Immature natural killer cell (primary cell): Measurements from ENCODE around the gene MUC20. TPM values are rescaled to one million over a fixed set of nuclear protein-coding genes. Genes with fewer than 3 reads are reported as not detected.
A peak's percentile ranks its signal among the peaks of the same experiment; 100 is the strongest.
"Not testable (repeated sequence)": the region's sequence is repeated elsewhere in the genome, so short reads cannot be mapped to it uniquely, and the experiment has no call there.

Experiments
- DNase-seq, 3 donors: peaks; one replicate each; pipeline ENCODE4 v3.0.0; 2022; ENCODE audit warnings: mixed read lengths in 1 of 3
- H3K27ac Mint-ChIP-seq, 6 donors: one replicate each; pipeline ENCODE4 v1.8.0; 2020; ENCODE audit warnings: mixed read lengths in 6 of 6, mild to moderate bottlenecking in 5 of 6, inconsistent platforms in 4 of 6, moderate library complexity in 3 of 6
- H3K27me3 Mint-ChIP-seq, 3 donors: one replicate each; pipeline ENCODE4 v1.8.0; 2020 to 2021; ENCODE audit warnings: low read depth in 3 of 3, mild to moderate bottlenecking in 3 of 3, mixed read lengths in 3 of 3, moderate library complexity in 3 of 3, inconsistent platforms in 1 of 3
- H3K36me3 Mint-ChIP-seq, 3 donors: one replicate each; pipeline ENCODE4 v1.8.0; 2020; ENCODE audit warnings: mixed read lengths in 3 of 3, inconsistent platforms in 2 of 3, mild to moderate bottlenecking in 2 of 3
- H3K4me1 Mint-ChIP-seq, 2 donors: one replicate each; pipeline ENCODE4 v1.8.0; 2020; ENCODE audit warnings: inconsistent platforms in 2 of 2, mild to moderate bottlenecking in 2 of 2, mixed read lengths in 2 of 2, moderate library complexity in 1 of 2
- H3K4me3 Mint-ChIP-seq, 5 donors: one replicate each; pipeline ENCODE4 v1.8.0; 2020; ENCODE audit warnings: mild to moderate bottlenecking in 5 of 5, mixed read lengths in 5 of 5, inconsistent platforms in 3 of 5, moderate library complexity in 3 of 5
- H3K9me3 Mint-ChIP-seq, 6 donors: one replicate each; pipeline ENCODE4 v1.8.0; 2020; ENCODE audit warnings: mild to moderate bottlenecking in 6 of 6, mixed read lengths in 6 of 6, inconsistent platforms in 4 of 6, moderate library complexity in 3 of 6
- polyA plus RNA-seq, 3 donors: library from polyadenylated mRNA; unstranded; fragments of 300-500 nt; fragmentation: Illumina TruSeq; gene quantifications; one replicate each; pipeline ENCODE4 v1.2.3, GENCODE V29; 2021

MUC20 gene
- polyA plus RNA-seq, 3 donors from 2014 or later, result 1.2 TPM; not detected in 2

GRCh38 chr3:195738274-195739044 is 17.7 kb downstream of the MUC20 start:
- no peak overlapping the region for H3K27ac Mint-ChIP-seq
- H3K4me1 Mint-ChIP-seq, result no peaks in the 10 kb centered on the region
- H3K4me3 Mint-ChIP-seq, result no peak overlapping the region
- peaks cover 0 to 5% (median 2%) of the 10 kb centered on the region in 3 donors for H3K27me3 Mint-ChIP-seq
- DNase-seq, result no peak
- peaks cover 5 to 9% (median 8%) of the 10 kb centered on the region in 3 donors for H3K36me3 Mint-ChIP-seq
- no peaks in the 10 kb centered on the region for H3K9me3 Mint-ChIP-seq

DNA sequence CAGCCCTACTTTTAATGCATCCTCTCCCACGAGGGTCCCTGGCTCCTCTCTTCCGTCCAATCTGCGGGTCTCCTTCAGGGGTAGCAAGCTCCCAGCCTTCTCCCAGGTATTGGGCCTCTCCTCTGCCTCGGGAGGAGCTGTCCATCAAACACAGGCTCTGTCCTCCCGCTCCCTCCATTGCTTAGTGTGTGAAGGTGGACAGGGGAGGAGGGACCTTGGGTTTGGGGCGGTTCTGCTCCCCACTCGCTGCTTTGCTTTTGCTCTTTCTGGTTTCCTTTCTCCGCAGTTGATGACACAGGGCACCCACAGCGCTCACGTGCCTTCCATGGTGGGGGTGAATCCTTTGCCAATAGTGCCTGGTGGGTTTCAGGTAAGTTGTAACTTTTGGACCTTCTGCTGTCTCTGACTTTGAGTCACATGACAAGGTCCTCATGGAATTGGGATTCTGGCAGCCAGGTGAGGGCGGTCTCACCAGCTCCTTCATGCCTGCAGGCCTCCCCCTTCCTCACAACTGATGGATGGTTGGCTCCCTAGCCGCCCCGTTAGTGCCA is 18.9 kb downstream of the MUC20 start:
- Mint-ChIP-seq H3K27ac (no peak overlapping the region), H3K27me3 (peaks cover 2 to 10% (median 4%) of the 10 kb centered on the region in 3 donors), H3K4me3 (no peak overlapping the region), H3K9me3 (no peaks in the 10 kb centered on the region), H3K4me1 (no peaks in the 10 kb centered on the region), H3K36me3 (peaks cover 5 to 9% (median 8%) of the 10 kb centered on the region in 3 donors)
- DNase-seq, result no peak

DNA sequence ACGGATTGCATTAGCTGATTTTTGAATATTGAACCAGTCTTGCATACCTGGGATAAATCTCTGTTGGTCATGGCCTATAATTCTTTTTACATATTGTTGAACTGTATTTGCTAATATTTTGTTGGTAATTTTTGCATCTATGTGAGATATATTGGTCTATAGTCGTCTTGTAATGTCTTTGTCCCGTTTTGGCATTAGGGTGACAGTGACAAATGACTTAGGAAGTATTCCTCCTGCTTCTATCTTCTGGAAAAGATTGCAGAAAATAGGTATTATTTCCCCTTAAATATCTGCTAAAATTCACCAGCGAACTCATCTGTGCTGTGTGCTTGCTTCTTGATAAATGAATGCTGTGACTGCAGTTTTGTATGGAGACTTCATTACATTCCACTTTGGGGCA is 23.7 kb downstream of the MUC20 start:
- no peak overlapping the region for H3K4me3 Mint-ChIP-seq
- H3K36me3 Mint-ChIP-seq, result no peaks in the 10 kb centered on the region
- no peak overlapping the region for H3K27ac Mint-ChIP-seq
- DNase-seq, result no peak
- peaks cover 22 to 23% of the 10 kb centered on the region in 2 donors for H3K4me1 Mint-ChIP-seq
- H3K9me3 Mint-ChIP-seq, result no peaks in the 10 kb centered on the region
- H3K27me3 Mint-ChIP-seq, result peaks cover 4 to 14% (median 8%) of the 10 kb centered on the region in 3 donors

DNA sequence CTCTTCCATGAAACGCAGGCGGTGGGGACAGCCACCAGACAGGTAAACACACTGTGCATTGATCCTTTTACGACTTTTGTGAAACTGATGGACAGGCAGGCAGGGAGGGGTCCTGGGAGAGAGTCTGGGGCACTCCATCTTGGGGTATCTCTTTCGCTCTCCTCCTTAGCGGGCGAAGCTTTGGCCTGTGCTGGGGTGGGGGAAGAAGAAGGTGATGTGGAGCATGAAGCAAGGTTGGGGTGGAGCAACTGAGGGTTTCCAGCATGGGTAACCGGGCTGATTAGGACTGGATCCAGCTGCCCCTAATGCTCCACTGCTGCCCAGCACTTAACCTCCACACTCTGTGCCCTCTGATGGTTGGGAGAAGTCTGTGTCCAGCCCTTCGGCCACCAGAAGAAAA is 25.6 kb downstream of the MUC20 start:
- no peak overlapping the region for H3K4me3 Mint-ChIP-seq
- no peaks in the 10 kb centered on the region for H3K9me3 Mint-ChIP-seq
- H3K4me1 Mint-ChIP-seq, result peaks cover 22 to 24% of the 10 kb centered on the region in 2 donors
- no peak for DNase-seq
- no peaks in the 10 kb centered on the region for H3K36me3 Mint-ChIP-seq
- H3K27ac Mint-ChIP-seq, result no peak overlapping the region
- H3K27me3 Mint-ChIP-seq, result peaks cover 4 to 13% (median 8%) of the 10 kb centered on the region in 3 donors

DNA sequence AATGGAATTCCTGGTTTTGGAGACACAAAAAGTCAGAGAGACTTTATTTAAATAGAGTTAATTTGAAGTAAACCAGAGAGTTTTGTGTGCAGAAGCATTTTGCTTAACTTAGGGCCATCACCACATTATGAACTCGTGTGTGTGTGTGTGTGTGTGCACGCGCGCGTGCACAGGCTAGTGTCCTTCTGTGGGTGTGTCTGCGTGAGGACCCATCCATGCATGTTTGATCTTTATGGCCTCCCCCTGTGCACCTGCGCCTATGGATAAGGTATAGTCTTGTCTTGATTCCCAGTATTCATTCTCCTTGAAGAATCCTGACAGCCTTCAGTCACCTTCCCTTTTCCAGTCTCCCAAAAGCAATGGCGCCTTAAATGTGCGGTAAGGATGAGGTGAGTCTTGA is 26.0 kb downstream of the MUC20 start:
- no peaks in the 10 kb centered on the region for H3K9me3 Mint-ChIP-seq
- H3K4me3 Mint-ChIP-seq, result peak overlapping the region in 2 of 5 donors; percentile 8 to 27
- H3K27me3 Mint-ChIP-seq, result peaks cover 4 to 11% (median 8%) of the 10 kb centered on the region in 3 donors
- peaks cover 22 to 26% of the 10 kb centered on the region in 2 donors for H3K4me1 Mint-ChIP-seq
- H3K27ac Mint-ChIP-seq, result peak overlapping the region in 1 of 6 donors; percentile 7
- H3K36me3 Mint-ChIP-seq, result no peaks in the 10 kb centered on the region
- DNase-seq, result no peak

GRCh38 chr3:195748661-195749060 is 27.9 kb downstream of the MUC20 start:
- H3K27me3 Mint-ChIP-seq, result peaks cover 4 to 9% (median 8%) of the 10 kb centered on the region in 3 donors
- H3K36me3 Mint-ChIP-seq, result no peaks in the 10 kb centered on the region
- peaks cover 33 to 40% of the 10 kb centered on the region in 2 donors for H3K4me1 Mint-ChIP-seq
- H3K4me3 Mint-ChIP-seq, result peak overlapping the region in 4 of 5 donors; percentile 7 to 61 (median 44)
- DNase-seq, result no peak
- no peak overlapping the region for H3K27ac Mint-ChIP-seq
- no peaks in the 10 kb centered on the region for H3K9me3 Mint-ChIP-seq

DNA sequence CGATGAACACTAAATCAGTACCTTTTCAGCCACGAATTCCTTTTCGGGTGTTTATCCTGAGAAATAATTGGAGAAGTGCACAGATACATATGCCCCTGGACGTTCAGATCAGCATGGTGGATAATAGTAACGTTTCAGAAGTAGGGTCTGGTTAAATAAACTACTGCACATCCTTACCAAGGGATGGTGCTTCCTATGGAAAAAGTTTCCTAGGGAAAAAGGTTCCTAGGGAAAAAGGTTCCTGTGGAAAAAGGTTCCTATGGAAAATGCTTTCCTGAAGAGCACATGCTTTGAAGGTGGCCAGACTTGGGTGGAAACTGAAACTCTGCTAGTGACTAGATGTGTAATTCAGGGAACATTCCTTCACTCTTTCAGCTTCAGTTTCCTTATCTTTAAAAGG is 28.3 kb downstream of the MUC20 start:
- peak overlapping the region in 2 of 5 donors; percentile 49 to 61 for H3K4me3 Mint-ChIP-seq
- peaks cover 35 to 44% of the 10 kb centered on the region in 2 donors for H3K4me1 Mint-ChIP-seq
- not testable (repeated sequence) for H3K27me3 Mint-ChIP-seq, H3K36me3 Mint-ChIP-seq, DNase-seq, H3K27ac Mint-ChIP-seq, H3K9me3 Mint-ChIP-seq

DNA sequence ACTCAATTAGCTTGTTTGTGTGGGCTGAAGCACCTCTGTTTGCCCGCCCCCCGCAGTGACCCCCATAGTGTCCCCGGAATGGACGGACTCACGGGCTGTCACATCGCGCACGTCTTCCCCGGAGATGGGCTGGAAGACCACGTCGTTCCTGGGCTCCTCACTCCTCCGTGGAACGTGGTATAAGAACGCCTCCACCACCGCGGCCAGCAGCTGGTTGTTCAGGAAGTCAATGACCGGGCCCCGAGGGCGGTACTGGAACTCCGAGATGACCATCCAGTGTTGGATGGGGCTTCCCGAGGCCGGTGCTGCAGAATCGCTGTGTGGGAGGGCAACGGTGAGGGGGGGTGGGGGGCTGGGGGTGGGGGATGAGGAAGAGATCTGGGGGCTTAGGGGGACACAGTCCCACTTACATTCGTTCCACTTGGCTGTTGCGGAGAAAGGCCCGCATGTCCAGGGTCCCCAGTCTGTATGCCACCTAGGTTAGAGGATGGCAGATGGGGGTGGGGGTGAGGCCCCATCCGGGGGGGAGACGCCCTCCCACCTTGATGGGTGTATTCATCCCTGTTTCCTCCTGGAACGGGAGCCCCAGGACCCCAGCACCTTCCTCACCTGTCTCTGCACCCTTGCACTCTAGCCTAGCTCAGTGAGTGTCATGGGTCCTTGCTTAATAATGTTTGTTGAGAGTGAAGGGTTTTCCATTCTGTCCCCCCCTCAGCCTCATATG is 30.2 kb downstream of the MUC20 start:
- H3K9me3 Mint-ChIP-seq, result no peaks in the 10 kb centered on the region
- peaks cover 51 to 57% of the 10 kb centered on the region in 2 donors for H3K4me1 Mint-ChIP-seq
- no peaks in the 10 kb centered on the region for H3K36me3 Mint-ChIP-seq
- DNase-seq, result no peak
- no peak overlapping the region for H3K4me3 Mint-ChIP-seq
- peaks cover 0 to 8% (median 4%) of the 10 kb centered on the region in 3 donors for H3K27me3 Mint-ChIP-seq
- no peak overlapping the region for H3K27ac Mint-ChIP-seq

DNA sequence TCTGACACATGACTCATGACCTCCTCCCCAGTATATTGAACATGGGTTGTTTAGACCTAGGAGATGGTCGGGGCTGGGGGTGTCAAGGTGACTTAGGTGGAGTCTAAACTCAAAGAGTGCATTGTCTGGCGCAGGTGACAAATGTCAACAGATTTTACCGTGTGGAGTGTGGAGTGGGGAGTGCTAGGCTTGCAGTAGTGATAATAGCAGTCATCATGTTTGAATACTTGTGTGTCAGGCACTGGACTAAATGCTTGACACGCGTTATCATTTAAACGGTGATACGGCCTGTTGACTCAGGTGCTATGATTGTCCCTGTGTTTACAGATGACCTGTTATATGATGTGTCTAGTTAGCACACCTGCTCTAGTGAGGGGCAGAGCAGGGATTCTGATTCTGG is 30.8 kb downstream of the MUC20 start:
- peaks cover 2 to 10% (median 9%) of the 10 kb centered on the region in 3 donors for H3K27me3 Mint-ChIP-seq
- H3K4me1 Mint-ChIP-seq, result peaks cover 57 to 61% of the 10 kb centered on the region in 2 donors
- no peak overlapping the region for H3K4me3 Mint-ChIP-seq
- H3K9me3 Mint-ChIP-seq, result no peaks in the 10 kb centered on the region
- no peak overlapping the region for H3K27ac Mint-ChIP-seq
- no peak for DNase-seq
- no peaks in the 10 kb centered on the region for H3K36me3 Mint-ChIP-seq

- Mint-ChIP-seq H3K36me3 (no peaks in the 10 kb centered on the region), H3K27ac (no peak overlapping the region), H3K27me3 (peaks cover 2 to 10% (median 9%) of the 10 kb centered on the region in 3 donors), H3K4me1 (peaks cover 58 to 61% of the 10 kb centered on the region in 2 donors), H3K4me3 (no peak overlapping the region), H3K9me3 (peaks cover 0 to 2% (median 0%) of the 10 kb centered on the region in 6 donors)
- no peak for DNase-seq
Observed at GRCh38 chr3:195752066-195752465, 31.3 kb downstream of the MUC20 start.

DNA sequence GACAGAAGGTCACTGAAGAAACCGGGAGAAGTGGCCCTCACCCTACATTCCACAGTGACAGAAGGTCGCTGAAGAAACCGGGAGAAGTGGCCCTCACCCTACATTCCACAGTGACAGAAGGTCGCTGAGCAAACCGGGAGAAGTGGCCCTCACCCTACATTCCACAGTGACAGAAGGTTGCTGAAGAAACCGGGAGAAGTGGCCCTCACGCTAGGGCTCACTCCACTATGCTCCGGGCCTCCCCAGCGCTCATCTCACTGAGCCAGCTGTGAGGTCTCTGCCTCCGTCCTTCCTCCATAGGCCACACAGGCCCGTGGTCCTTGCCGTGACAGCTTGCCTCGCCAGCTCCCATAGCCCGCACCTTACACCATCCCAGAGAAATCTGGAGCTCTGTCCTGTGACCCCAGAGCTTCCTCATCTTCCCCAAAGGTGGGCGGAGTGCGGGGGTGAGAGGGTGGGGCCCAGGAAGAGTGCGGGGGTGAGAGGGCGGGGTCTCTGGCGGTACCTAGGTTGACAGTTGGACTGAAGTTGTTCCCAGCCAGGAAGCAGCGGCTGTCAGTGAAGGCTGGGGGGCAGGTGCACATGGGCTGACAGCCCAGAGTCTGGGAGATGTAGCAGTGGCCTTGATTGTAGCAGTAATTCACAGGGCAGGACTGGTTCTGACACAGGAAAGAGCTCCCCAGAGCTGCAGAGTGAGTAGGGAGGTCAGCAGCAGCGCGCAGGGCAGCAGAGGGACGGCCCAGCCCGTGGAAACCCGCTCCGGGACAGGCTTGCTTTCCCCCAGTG is 32.0 kb downstream of the MUC20 start:
- peaks cover 4 to 11% (median 10%) of the 10 kb centered on the region in 3 donors for H3K27me3 Mint-ChIP-seq
- peak overlapping the region in 2 of 5 donors; percentile 5 to 42 for H3K4me3 Mint-ChIP-seq

GRCh38 chr3:195753581-195753980 is 32.8 kb downstream of the MUC20 start:
- peaks cover 7 to 15% (median 7%) of the 10 kb centered on the region in 3 donors for H3K27me3 Mint-ChIP-seq
- peaks cover 56 to 63% of the 10 kb centered on the region in 2 donors for H3K4me1 Mint-ChIP-seq
- peaks cover 0 to 2% (median 0%) of the 10 kb centered on the region in 6 donors for H3K9me3 Mint-ChIP-seq
- no peaks in the 10 kb centered on the region for H3K36me3 Mint-ChIP-seq
- no peak for DNase-seq
- H3K27ac Mint-ChIP-seq, result no peak overlapping the region
- H3K4me3 Mint-ChIP-seq, result peak overlapping the region in 1 of 5 donors; percentile 31

More for the DNA sequence above, 32.0 kb downstream of the MUC20 start:
- H3K9me3 Mint-ChIP-seq, result peaks cover 0 to 2% (median 0%) of the 10 kb centered on the region in 6 donors
- H3K27ac Mint-ChIP-seq, result peak overlapping the region in 2 of 6 donors; percentile 9 to 49
- peaks cover 60 to 65% of the 10 kb centered on the region in 2 donors for H3K4me1 Mint-ChIP-seq
- H3K36me3 Mint-ChIP-seq, result no peaks in the 10 kb centered on the region
- DNase-seq, result no peak

GRCh38 chr3:195754141-195754540 is 33.4 kb downstream of the MUC20 start:
- Mint-ChIP-seq H3K4me1 (peaks cover 51 to 59% of the 10 kb centered on the region in 2 donors), H3K27me3 (peaks cover 6 to 17% (median 7%) of the 10 kb centered on the region in 3 donors), H3K4me3 (peak overlapping the region in 1 of 5 donors; percentile 31), H3K9me3 (peaks cover 0 to 2% (median 0%) of the 10 kb centered on the region in 6 donors), H3K27ac (no peak overlapping the region), H3K36me3 (no peaks in the 10 kb centered on the region)
- DNase-seq, result no peak
